UCSD-AML1 (cell line): ENCODE measurements around the gene OR5AS1.
"Not testable (repeated sequence)": the region's sequence is repeated elsewhere in the genome, so short reads cannot be mapped to it uniquely, and the experiment has no call there.

Source experiments
- DNase-seq: peaks from one replicate; lab custom pipeline; 2025; ENCODE audit not compliant: unreplicated experiment; lab: John Stamatoyannopoulos, UW

The OR5AS1 gene

DNA sequence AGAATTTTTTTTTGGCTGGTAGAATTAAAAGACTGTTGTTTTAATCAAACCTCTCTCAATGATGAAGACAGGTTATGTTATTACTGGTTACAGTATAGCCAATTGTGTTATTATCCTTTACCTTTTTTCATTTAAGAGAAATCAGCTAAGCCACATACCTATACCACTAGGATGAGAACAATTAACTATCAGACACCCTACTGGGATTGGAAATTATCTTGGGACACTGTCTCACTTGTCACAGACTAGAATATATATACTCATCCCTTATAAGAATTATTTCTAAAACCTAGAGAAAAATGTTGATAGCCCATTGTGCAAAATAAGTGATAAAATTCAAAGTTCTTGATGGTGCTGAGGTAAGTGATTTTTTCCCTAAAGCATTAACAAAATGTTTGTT, at the start of gene OR5AS1:
Gene OR5AS1, plus strand, starts transcription at position 301 of the 400 bp plus-strand sequence. CDS start 2,765 bp downstream, outside the sequence.
- no peak for DNase-seq

DNA sequence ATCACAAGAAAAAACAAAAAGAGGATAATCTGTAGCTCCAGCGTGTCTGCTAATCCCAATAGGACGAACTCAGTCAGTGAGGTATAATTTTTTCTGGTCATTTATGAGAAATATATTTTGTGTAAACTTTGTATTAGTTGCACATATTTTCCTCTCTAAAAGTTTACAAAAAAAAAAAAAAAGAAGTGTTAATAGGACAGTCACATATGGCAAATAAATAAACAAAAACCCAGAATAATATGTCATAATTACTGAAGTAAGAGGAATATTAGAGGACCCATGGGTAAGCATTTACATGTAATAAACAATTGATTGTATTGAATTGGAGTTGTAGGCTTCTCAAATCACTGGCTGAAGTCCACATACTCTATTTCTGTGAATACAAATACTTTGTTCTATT, 32.9 kb upstream of the OR5AS1 start, which contains the start of gene OR5F1:
Gene OR5F1, minus strand, starts transcription at position 101 of the 400 bp plus-strand sequence. Its CDS starts 0 bp downstream, at position 101.
- no peak for DNase-seq

DNA sequence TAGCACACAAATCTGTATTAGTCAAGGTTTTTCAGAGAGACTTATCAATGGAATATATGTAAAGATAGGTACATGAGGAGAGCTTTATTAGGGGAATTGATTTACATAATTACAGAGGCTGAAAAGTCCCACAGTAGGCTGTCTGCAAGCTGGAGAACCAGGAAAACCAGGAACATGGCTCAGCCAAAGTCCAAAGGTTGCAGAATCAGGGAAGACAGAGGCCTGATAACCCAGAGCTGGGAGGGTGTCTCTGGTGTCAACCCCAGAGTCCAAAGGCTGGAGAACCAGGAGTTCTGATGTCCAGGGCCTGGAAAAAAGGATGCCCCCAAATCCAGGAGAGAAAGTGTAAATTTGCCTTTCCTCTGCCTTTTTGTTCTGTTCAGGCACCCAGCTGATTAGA, 16.7 kb upstream of the OR5AS1 start:
- no peak for DNase-seq

DNA sequence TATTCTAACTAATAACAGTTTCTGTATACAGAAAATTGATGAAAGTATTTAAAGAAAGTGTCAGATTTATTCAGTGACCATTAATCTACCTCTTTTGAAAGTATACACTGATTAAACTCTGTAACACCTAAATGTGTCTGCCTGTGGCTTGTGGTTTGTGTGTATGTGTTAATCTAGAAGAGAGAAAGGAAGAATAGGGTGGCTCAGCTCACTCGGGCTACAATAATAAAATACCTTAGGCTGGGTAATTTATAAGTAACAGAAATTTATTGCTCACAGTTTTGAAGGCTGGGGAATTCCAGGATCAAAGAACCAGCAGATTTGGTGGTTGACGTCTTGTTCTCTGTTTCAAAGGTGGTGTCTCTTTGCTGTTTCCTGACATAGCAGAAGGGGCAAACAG, 13.6 kb upstream of the OR5AS1 start:
- DNase-seq = no peak

DNA sequence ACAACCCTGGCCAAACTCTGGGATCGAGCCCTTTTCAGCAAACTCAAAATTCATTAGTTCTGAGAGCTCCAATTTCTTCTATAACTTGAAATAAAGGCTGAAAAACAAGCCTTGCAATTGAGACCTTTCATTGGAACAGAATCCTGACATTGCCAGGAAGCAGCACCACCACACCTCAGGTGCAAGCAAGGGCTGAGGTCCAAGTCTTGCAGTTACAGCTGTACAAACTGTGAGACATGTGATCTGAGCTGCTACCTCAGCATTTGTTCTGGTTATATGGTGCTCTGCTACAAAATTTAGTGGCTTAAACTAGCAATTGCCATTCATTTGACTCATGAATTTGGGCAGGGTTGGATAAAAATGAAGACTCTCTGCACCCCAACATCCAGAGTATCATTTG, 18.1 kb downstream of the OR5AS1 start:
- no peak for DNase-seq

DNA sequence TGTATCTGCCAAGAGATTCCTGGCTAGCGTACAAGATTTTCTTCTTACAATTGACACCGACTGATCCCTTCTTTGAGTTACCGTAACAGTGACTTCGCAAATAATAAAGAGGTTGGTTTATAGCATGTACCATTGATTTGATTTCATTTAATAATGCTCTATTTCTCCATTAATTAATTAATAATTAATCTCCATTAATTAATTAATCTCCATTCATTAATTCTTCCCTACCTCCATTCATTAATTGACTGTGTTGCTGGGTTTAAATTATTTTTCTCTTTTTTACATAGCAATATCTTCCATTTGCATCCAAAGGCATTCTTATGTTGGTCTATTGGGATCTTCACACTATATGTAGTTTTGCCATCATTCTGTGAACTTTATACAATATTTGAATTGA, 21.0 kb downstream of the OR5AS1 start:
- DNase-seq = no peak

DNA sequence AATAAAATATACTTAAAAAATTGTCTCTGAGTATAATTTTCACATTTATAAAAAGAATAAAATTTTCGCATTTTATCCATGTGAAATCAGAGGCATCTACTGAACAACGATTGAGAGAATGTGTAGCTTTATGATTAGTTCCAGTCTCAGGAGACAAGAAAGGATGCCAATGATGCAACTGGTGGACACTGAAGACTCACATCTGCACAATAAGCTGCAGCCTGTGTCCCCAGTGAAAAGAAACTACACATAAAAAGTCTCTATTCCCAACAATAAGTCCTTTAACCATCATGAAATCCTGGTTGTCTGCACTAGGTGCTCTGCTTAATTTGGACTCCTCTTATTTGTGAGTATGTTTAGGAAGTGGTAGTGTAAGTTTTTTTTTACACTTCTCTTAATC, 22.0 kb downstream of the OR5AS1 start:
- no peak for DNase-seq

DNA sequence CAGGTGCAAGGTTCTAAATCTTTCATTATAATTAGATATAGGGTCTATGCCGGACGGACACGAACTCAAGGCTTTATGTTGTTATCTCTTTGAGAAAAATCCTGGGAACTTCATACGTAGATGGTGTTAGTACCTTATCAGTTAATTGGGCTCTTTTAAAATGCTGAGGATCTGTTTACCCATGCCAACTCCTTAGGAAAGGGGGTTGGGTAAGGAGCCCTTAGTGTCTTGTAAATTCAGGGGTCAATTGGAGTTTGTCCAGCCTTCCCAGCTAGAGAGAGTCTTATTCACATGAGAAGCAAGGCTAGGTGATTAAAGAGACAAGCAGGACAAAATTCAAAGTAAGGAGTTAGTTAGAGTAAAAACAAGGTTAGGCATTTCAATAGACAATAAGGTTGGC, 28.9 kb downstream of the OR5AS1 start:
- DNase-seq = not testable (repeated sequence)

DNA sequence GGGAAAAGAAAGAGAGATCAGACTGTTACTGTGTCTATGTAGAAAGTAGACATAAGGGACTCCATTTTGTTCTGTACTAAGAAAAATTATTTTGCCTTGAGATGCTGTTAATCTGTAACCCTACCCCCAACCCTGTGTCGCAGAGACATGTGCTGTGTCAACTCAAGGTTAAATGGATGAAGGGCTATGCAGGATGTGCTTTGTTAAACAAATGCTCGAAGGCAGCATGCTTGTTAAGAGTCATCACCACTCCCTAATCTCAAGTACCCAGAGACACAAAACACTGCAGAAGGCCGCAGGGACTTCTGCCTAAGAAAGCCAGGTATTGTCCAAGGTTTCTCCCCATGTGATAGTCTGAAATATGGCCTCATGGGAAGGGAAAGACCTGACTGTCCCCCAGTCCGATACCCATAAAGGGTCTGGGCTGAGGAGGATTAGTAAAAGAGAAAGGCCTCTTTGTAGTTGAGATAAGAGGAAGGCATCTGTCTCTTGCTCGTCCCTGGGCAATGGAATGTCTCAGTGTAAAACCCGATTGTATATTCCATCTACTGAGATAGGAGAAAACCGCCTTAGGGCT, 30.3 kb downstream of the OR5AS1 start:
- DNase-seq = not testable (repeated sequence)

DNA sequence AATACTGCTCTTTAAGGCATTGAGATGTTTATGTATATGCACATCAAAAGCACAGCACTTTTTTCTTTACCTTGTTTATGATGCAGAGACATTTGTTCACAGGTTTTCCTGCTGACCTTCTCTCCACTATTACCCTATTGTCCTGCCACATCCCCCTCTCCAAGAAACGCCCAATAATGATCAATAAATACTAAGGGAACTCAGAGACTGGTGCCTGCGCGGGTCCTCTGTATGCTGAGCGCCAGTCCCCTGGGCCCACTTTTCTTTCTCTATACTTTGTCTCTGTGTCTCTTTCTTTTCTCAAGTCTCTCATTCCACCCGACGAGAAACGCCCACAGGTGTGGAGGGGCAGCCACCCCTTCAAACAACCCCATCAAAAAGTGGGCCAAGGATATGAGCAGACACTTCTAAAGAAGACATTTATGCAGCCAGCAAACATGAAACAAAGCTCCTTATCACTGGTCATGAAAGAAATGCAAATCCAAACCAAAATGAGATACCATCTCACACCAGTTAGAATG, 30.9 kb downstream of the OR5AS1 start:
- not testable (repeated sequence) for DNase-seq

DNA sequence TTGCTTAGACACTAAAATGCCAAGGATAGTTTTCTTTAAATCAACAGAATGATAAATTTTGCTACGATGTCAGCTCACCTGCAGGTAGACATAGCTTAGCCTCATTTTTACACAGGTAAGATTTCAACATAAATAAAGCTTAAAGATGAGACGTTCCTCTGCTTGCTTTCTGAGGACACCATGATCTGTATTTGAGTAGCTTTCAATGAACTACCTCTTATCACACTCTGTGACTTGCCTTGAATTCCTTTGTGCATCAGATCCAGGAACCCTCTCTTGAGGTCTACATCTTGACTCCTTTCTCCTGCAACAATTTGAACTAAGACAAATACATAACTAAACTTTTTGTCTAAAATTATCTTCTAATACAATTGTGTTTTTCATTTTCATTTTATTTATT, 39.5 kb downstream of the OR5AS1 start:
- no peak for DNase-seq
